Right atrium auricular region (tissue), 2 donors: Measurements from ENCODE around the gene DST. TPM values are rescaled to one million over a fixed set of nuclear protein-coding genes. Genes with fewer than 3 reads are reported as not detected.

Source experiments
- DNase-seq: peaks from one replicate; pipeline ENCODE4 v3.0.0-alpha.2; 2019; ENCODE audit warnings: low spot score
- H3K27ac ChIP-seq, 2 donors: fragments of 200-600 bp; sonication (generic); 1 replicate in 1 of 2; 2 replicates in 1 of 2; pipeline ENCODE4 v1.5.1; 2016 to 2019
- H3K27me3 ChIP-seq, 2 donors: fragments of 200-600 bp; sonication (generic); one replicate each; pipeline versions ENCODE4 v1.5.1 to v1.6.0; 2017 to 2019
- H3K36me3 ChIP-seq: fragments of 200-600 bp; sonication (generic); one replicate; pipeline ENCODE4 v1.5.1; 2016
- H3K4me1 ChIP-seq, 2 donors: fragments of 200-600 bp; sonication (generic); one replicate each; pipeline versions ENCODE4 v1.5.1 to v1.6.0; 2017 to 2019
- H3K4me3 ChIP-seq, 2 donors: fragments of 200-600 bp; sonication (generic); 1 replicate in 1 of 2; 2 replicates in 1 of 2; pipeline ENCODE4 v1.5.1; 2017 to 2019; ENCODE audit warnings: mild to moderate bottlenecking in 1 of 2, moderate library complexity in 1 of 2
- H3K9me3 ChIP-seq, 2 donors: fragments of 200-600 bp; sonication (generic); one replicate each; pipeline ENCODE4 v1.5.1; 2019
- CTCF ChIP-seq, 2 donors: fragments of 200-600 bp; sonication (generic); IDR thresholded peaks; one replicate each; pipeline ENCODE4 v1.5.1; 2019; ENCODE audit warnings: antibody characterized with exemption in 2 of 2
- total RNA-seq, 2 donors: library from RNA; depleted of rRNA; stranded (reverse); fragments of >200 nt; gene quantifications; one replicate each; pipeline ENCODE4 v1.1.0, GENCODE V29; 2016

The DST gene
- total RNA-seq, 2 donors from 2014 or later: 257 to 285 TPM

- DNase-seq: no peak
- Histone ChIP-seq H3K27me3 (no peaks in the 10 kb centered on the region), H3K36me3 (peaks cover 39% of the 10 kb centered on the region), H3K4me3 (no peak overlapping the region), H3K4me1 (no peaks in the 10 kb centered on the region), H3K27ac (no peak overlapping the region), H3K9me3 (no peaks in the 10 kb centered on the region)
- TF ChIP-seq CTCF (IDR thresholded peaks at IDR 0.05): no peak
These were observed 67.0 kb downstream of the DST start for GRCh38 chr6:56575736-56576135.

- no peak for DNase-seq
- Histone ChIP-seq H3K9me3 (no peaks in the 10 kb centered on the region), H3K4me1 (no peaks in the 10 kb centered on the region), H3K36me3 (peaks cover 39% of the 10 kb centered on the region), H3K27ac (no peak overlapping the region), H3K4me3 (no peak overlapping the region), H3K27me3 (no peaks in the 10 kb centered on the region)
- no peak for TF ChIP-seq CTCF (IDR thresholded peaks at IDR 0.05)
These were observed 68.4 kb downstream of the DST start for GRCh38 chr6:56574292-56574691.

- no peak for DNase-seq
- TF ChIP-seq CTCF (IDR thresholded peaks at IDR 0.05): no peak
- Histone ChIP-seq H3K4me3 (no peak overlapping the region), H3K27me3 (no peaks in the 10 kb centered on the region), H3K36me3 (peaks cover 37% of the 10 kb centered on the region), H3K4me1 (no peaks in the 10 kb centered on the region), H3K9me3 (no peaks in the 10 kb centered on the region), H3K27ac (no peak overlapping the region)
These were observed 69.1 kb downstream of the DST start for GRCh38 chr6:56573624-56574023.

GRCh38 chr6:56572788-56573471, 69.8 kb downstream of the DST start:
- H3K36me3 ChIP-seq: peaks cover 33% of the 10 kb centered on the region
- no peak overlapping the region for H3K4me3 ChIP-seq
- DNase-seq: no peak
- H3K27ac ChIP-seq: no peak overlapping the region
- TF ChIP-seq CTCF (IDR thresholded peaks at IDR 0.05): no peak
- no peaks in the 10 kb centered on the region for H3K27me3 ChIP-seq
- no peaks in the 10 kb centered on the region for H3K9me3 ChIP-seq
- no peaks in the 10 kb centered on the region for H3K4me1 ChIP-seq

GRCh38 chr6:56571605-56572004, 71.1 kb downstream of the DST start:
- no peak overlapping the region for H3K27ac ChIP-seq
- H3K4me1 ChIP-seq: no peaks in the 10 kb centered on the region
- no peak overlapping the region for H3K4me3 ChIP-seq
- DNase-seq: no peak
- no peak for TF ChIP-seq CTCF (IDR thresholded peaks at IDR 0.05)
- no peaks in the 10 kb centered on the region for H3K27me3 ChIP-seq
- no peaks in the 10 kb centered on the region for H3K9me3 ChIP-seq
- peaks cover 33% of the 10 kb centered on the region for H3K36me3 ChIP-seq
